MM.1S (cell line): ENCODE measurements around the gene WDR54.

Experiments
- DNase-seq: peaks from one replicate; pipeline ENCODE4 v3.0.0-alpha.2; 2015
- H2AFZ ChIP-seq: fragments of 300-600 bp; sonication (generic); 2 replicates; pipeline ENCODE4 v1.6.0; 2016; ENCODE audit warnings: antibody characterized with exemption, low read length
- H3F3A ChIP-seq: fragments of 300-600 bp; sonication (generic); 2 replicates; pipeline ENCODE4 v1.6.1; 2016; ENCODE audit warnings: mild to moderate bottlenecking, antibody characterized with exemption, low read length, moderate library complexity, mixed read lengths; ENCODE audit not compliant: insufficient read depth
- H3K27ac ChIP-seq: fragments of 300-600 bp; sonication (generic); 2 replicates; pipeline ENCODE4 v1.5.1; 2016; ENCODE audit warnings: mild to moderate bottlenecking, low read length
- H3K27me3 ChIP-seq: fragments of 300-600 bp; sonication (generic); replicated peaks from 2 replicates; pipeline ENCODE4 v1.6.0; 2016; ENCODE audit warnings: low read length; ENCODE audit not compliant: insufficient read depth
- H3K36me3 ChIP-seq: fragments of 300-600 bp; sonication (generic); replicated peaks from 2 replicates; pipeline ENCODE4 v1.6.1; 2016; ENCODE audit warnings: mild to moderate bottlenecking, low read length, mixed read lengths; ENCODE audit not compliant: insufficient read depth
- H3K4me1 ChIP-seq: fragments of 300-600 bp; sonication (generic); 2 replicates; pipeline ENCODE4 v1.6.1; 2016; ENCODE audit warnings: low read length, mixed read lengths
- H3K4me2 ChIP-seq: fragments of 300-600 bp; sonication (generic); 2 replicates; pipeline ENCODE4 v1.6.0; 2016; ENCODE audit warnings: low read depth, low read length
- H3K4me3 ChIP-seq: fragments of 300-600 bp; sonication (generic); 2 replicates; pipeline ENCODE4 v1.5.1; 2016; ENCODE audit warnings: low read length, mixed read lengths
- H3K79me2 ChIP-seq: fragments of 300-600 bp; sonication (generic); 2 replicates; pipeline ENCODE4 v1.6.1; 2016; ENCODE audit warnings: mixed run types, low read length, mixed read lengths
- H3K9ac ChIP-seq: fragments of 300-600 bp; sonication (generic); 2 replicates; pipeline ENCODE4 v1.6.1; 2016; ENCODE audit warnings: low read length, mixed read lengths
- H3K9me2 ChIP-seq: fragments of 300-600 bp; sonication (generic); replicated peaks from 2 replicates; pipeline ENCODE4 v1.6.1; 2016; ENCODE audit warnings: mild to moderate bottlenecking, low read length, mixed read lengths; ENCODE audit not compliant: insufficient read depth
- H3K9me3 ChIP-seq: fragments of 300-600 bp; sonication (generic); replicated peaks from 2 replicates; pipeline ENCODE4 v1.6.1; 2016; ENCODE audit warnings: mild to moderate bottlenecking, low read length, mixed read lengths; ENCODE audit not compliant: insufficient read depth
- H4K20me1 ChIP-seq: fragments of 300-600 bp; sonication (generic); 2 replicates; pipeline ENCODE4 v1.6.1; 2016; ENCODE audit warnings: mild to moderate bottlenecking, low read length, moderate library complexity, mixed read lengths; ENCODE audit not compliant: insufficient read depth
- EZH2 ChIP-seq: fragments of 300-600 bp; sonication (generic); optimal IDR thresholded peaks from 2 replicates; pipeline ENCODE3; 2017; ENCODE audit warnings: low read depth, mild to moderate bottlenecking, antibody characterized with exemption, low read length, mixed read lengths
- EZH2phosphoT487 ChIP-seq: fragments of 300-600 bp; sonication (generic); IDR thresholded peaks from 2 replicates; pipeline ENCODE4 v1.6.1; 2018; ENCODE audit warnings: antibody characterized with exemption, low read length
- TF ChIP-seq, protein P1 (sequence below): fragments of 300-600 bp; sonication (generic); IDR thresholded peaks from 2 replicates; pipeline ENCODE4 v1.5.1; 2016; ENCODE audit warnings: antibody characterized with exemption, low read length, mixed read lengths

WDR54 gene

DNA sequence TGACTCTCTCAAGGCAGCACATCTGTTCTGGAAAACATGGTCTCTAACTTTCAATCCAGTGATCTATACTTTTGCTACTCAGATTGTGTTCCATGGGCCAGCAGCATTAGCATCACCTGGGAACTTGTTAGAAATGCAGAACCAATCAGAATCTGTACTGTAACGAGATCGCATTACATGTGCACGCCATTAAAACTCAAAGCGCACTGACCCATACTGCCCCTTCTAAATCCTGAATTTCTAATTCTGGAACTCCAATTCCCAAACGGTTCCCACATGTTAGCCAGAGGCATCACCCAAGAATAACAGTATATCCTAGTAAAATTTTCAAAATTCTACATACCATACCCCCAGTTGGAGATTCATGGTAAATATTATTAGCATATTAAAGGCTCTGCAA, 30.9 kb upstream of the WDR54 start:
- Histone ChIP-seq H3K4me2 (peak overlapping the region; percentile 86), H3K36me3 (no peaks in the 10 kb centered on the region), H3F3A (no peaks in the 10 kb centered on the region), H3K27me3 (no peaks in the 10 kb centered on the region), H3K27ac (no peak overlapping the region), H2AFZ (no peak overlapping the region), H3K9me3 (no peaks in the 10 kb centered on the region), H3K79me2 (peaks cover 45% of the 10 kb centered on the region), H3K9me2 (no peaks in the 10 kb centered on the region), H3K9ac (no peak overlapping the region), H3K4me1 (peaks cover 12% of the 10 kb centered on the region), H4K20me1 (no peaks in the 10 kb centered on the region), H3K4me3 (peak overlapping the region; percentile 98)
- no peak for DNase-seq
- no peak for TF ChIP-seq EZH2
- no peak for TF ChIP-seq EZH2phosphoT487

DNA sequence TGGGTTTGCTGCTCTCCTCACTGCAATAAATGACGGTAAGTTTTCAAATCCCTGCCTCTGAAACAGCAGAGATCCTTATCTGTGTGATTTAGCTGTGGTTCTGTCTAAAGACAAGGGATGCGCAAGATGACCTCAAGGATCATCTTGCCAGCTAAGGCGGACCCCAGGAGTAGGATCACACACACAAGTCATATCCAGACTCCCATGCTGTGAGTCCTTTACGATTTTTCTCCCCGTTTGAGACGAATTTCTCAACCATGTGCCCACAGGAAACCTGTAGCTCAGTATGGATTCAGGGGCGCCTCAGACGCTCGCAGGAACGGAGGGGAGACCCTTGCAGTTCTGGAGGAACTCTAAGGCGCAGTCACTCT, 30.3 kb upstream of the WDR54 start:
- peak overlapping the region; percentile 94 for H2AFZ ChIP-seq
- H3K4me3 ChIP-seq: peak overlapping the region; percentile 98
- no peak overlapping the region for H3K27ac ChIP-seq
- H3K27me3 ChIP-seq: no peaks in the 10 kb centered on the region
- peak overlapping the region; percentile 92 for H3K9ac ChIP-seq
- H3K9me3 ChIP-seq: no peaks in the 10 kb centered on the region
- no peaks in the 10 kb centered on the region for H3F3A ChIP-seq
- peaks cover 45% of the 10 kb centered on the region for H3K79me2 ChIP-seq
- H3K9me2 ChIP-seq: no peaks in the 10 kb centered on the region
- TF ChIP-seq EZH2phosphoT487 (no peak), EZH2 (no peak)
- TF ChIP-seq, protein P1, sequence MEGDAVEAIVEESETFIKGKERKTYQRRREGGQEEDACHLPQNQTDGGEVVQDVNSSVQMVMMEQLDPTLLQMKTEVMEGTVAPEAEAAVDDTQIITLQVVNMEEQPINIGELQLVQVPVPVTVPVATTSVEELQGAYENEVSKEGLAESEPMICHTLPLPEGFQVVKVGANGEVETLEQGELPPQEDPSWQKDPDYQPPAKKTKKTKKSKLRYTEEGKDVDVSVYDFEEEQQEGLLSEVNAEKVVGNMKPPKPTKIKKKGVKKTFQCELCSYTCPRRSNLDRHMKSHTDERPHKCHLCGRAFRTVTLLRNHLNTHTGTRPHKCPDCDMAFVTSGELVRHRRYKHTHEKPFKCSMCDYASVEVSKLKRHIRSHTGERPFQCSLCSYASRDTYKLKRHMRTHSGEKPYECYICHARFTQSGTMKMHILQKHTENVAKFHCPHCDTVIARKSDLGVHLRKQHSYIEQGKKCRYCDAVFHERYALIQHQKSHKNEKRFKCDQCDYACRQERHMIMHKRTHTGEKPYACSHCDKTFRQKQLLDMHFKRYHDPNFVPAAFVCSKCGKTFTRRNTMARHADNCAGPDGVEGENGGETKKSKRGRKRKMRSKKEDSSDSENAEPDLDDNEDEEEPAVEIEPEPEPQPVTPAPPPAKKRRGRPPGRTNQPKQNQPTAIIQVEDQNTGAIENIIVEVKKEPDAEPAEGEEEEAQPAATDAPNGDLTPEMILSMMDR: no peak
- no peaks in the 10 kb centered on the region for H3K36me3 ChIP-seq
- H3K4me1 ChIP-seq: peaks cover 12% of the 10 kb centered on the region
- H4K20me1 ChIP-seq: no peaks in the 10 kb centered on the region
- DNase-seq: peak; percentile 15
- peak overlapping the region; percentile 86 for H3K4me2 ChIP-seq

DNA sequence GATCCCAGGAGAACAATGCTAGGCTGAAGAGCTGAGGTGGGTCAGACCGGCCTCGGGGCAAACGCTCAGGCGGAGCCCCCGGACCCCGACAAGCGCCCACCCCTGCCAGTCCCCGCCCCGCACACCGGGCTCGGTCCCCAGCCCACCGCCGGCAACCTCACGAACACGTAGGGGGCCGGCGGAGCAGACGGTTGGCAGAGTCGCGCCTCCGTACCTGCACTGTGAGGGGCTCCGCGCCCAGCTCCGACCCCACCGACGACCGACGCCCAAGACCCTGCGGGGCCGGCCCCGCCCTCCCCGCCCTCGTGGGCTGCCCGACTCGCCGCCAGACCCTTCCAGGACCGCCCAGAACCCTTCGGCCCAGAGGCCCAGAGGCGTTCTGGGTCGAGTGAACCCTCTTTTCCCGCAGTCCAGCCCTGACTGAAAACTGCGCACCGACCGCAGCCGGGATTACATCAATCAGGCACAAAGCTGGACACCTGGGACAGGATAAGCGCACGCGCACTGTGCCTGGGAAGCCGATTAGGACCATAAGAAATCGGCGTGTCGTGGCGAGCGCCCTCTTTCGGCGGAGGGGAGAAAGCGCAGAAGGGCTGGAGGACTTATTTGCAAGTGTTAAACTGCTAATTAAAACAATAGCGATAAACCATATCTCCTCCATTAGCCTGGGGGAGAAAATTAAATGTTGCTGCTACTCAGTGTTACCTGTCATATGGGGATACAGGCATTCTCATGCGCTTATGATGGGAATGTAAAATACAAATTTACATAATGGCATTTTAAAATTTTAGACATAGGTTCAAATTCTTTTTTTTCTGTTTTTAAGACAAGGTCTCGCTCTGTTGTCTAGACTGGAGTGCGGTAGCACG, 29.7 kb upstream of the WDR54 start:
- Histone ChIP-seq H3K36me3 (no peaks in the 10 kb centered on the region), H3K9ac (peak overlapping the region; percentile 92), H3F3A (no peaks in the 10 kb centered on the region), H3K79me2 (peaks cover 45% of the 10 kb centered on the region), H3K4me3 (peak overlapping the region; percentile 98), H3K4me2 (peak overlapping the region; percentile 86), H3K27ac (peak overlapping the region; percentile 65), H4K20me1 (no peaks in the 10 kb centered on the region), H3K4me1 (peaks cover 12% of the 10 kb centered on the region), H3K9me2 (no peaks in the 10 kb centered on the region), H2AFZ (peak overlapping the region; percentile 94), H3K27me3 (no peaks in the 10 kb centered on the region), H3K9me3 (no peaks in the 10 kb centered on the region)
- DNase-seq: peak; percentile 93
- no peak for TF ChIP-seq EZH2
- TF ChIP-seq EZH2phosphoT487: no peak
- TF ChIP-seq, protein P1: peak; percentile 96

DNA sequence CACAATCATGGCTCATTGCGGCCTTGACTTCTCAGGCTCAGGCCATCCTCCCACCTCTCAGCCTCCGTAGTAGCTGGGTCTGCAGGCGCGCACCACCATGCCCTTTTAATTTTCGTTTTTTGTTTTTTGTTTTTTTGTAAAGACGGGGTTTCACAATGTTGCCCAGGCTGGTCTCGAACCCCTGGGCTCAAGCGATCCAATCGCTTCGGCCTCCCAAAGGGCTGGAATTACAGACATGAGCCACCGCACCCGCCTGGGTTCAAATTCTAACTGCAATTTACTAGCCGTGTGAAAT, 29.1 kb upstream of the WDR54 start:
- no peak overlapping the region; the same call in 1 of the 2 replicates for H3K9ac ChIP-seq
- peaks cover 12% of the 10 kb centered on the region for H3K4me1 ChIP-seq
- H3K4me3 ChIP-seq: peak overlapping the region; percentile 98
- H3K79me2 ChIP-seq: peaks cover 42% of the 10 kb centered on the region
- H3K9me2 ChIP-seq: no peaks in the 10 kb centered on the region
- H3K36me3 ChIP-seq: no peaks in the 10 kb centered on the region
- H3K4me2 ChIP-seq: peak overlapping the region; percentile 86
- TF ChIP-seq EZH2 (no peak), EZH2phosphoT487 (no peak)
- TF ChIP-seq, protein P1: no peak
- no peak for DNase-seq
- H3K9me3 ChIP-seq: no peaks in the 10 kb centered on the region
- no peaks in the 10 kb centered on the region for H3F3A ChIP-seq
- no peaks in the 10 kb centered on the region for H3K27me3 ChIP-seq
- no peaks in the 10 kb centered on the region for H4K20me1 ChIP-seq
- H3K27ac ChIP-seq: no peak overlapping the region
- peak overlapping the region; percentile 59 for H2AFZ ChIP-seq
